BE2C (cell line): ENCODE data around the gene ERC1.

ENCODE experiments used
- DNase-seq: peaks from one replicate; pipeline ENCODE4 v3.0.0-alpha.2; 2020
- H3K27me3 ChIP-seq: fragments of 250-450 bp; sonication (Bioruptor Pico); 2 replicates; pipeline ENCODE4 v1.5.1; 2020; ENCODE audit warnings: mild to moderate bottlenecking
- H3K36me3 ChIP-seq: fragments of 250-450 bp; sonication (Bioruptor Pico); 2 replicates; pipeline ENCODE4 v1.5.1; 2020; ENCODE audit warnings: mild to moderate bottlenecking
- H3K4me1 ChIP-seq: fragments of 250-450 bp; sonication (Bioruptor Pico); 2 replicates; pipeline ENCODE4 v1.5.1; 2020
- H3K4me3 ChIP-seq: 2 replicates; pipeline ENCODE4 v1.5.1; 2011; ENCODE audit warnings: low read depth, low read length
- H3K9me3 ChIP-seq: fragments of 250-450 bp; sonication (Bioruptor Pico); 2 replicates; pipeline ENCODE4 v1.5.1; 2020
- CTCF ChIP-seq: IDR thresholded peaks from 2 replicates; pipeline ENCODE4 v1.5.1; 2012; ENCODE audit warnings: mild to moderate bottlenecking, low read depth, low read length

Gene ERC1

GRCh38 chr12:1104088-1104800 lies 113.2 kb downstream of the ERC1 start:
- no peak for DNase-seq
- no peak for TF ChIP-seq CTCF
- H3K27me3 ChIP-seq, result no peaks in the 10 kb centered on the region
- no peaks in the 10 kb centered on the region for H3K36me3 ChIP-seq
- peaks cover 6% of the 10 kb centered on the region; the same call in 1 of the 2 replicates for H3K4me1 ChIP-seq
- no peak overlapping the region for H3K4me3 ChIP-seq
- no peaks in the 10 kb centered on the region for H3K9me3 ChIP-seq

GRCh38 chr12:1107669-1108068 lies 116.6 kb downstream of the ERC1 start:
- Histone ChIP-seq H3K4me1 (peaks cover 6% of the 10 kb centered on the region; the same call in 1 of the 2 replicates), H3K27me3 (no peaks in the 10 kb centered on the region), H3K9me3 (no peaks in the 10 kb centered on the region), H3K4me3 (no peak overlapping the region), H3K36me3 (peaks cover 5% of the 10 kb centered on the region; the same call in 1 of the 2 replicates)
- DNase-seq, result no peak
- no peak for TF ChIP-seq CTCF

- no peaks in the 10 kb centered on the region for H3K27me3 ChIP-seq
- no peak for TF ChIP-seq CTCF
- no peak for DNase-seq
- H3K9me3 ChIP-seq, result no peaks in the 10 kb centered on the region
- no peak overlapping the region for H3K4me3 ChIP-seq
- H3K4me1 ChIP-seq, result peaks cover 6% of the 10 kb centered on the region; the same call in 1 of the 2 replicates
- peaks cover 5% of the 10 kb centered on the region; the same call in 1 of the 2 replicates for H3K36me3 ChIP-seq
Observed at GRCh38 chr12:1108276-1108675, 117.3 kb downstream of the ERC1 start.

GRCh38 chr12:1115484-1116231 lies 124.6 kb downstream of the ERC1 start:
- Histone ChIP-seq H3K9me3 (no peaks in the 10 kb centered on the region), H3K36me3 (no peaks in the 10 kb centered on the region; the same call in 1 of the 2 replicates), H3K4me3 (no peak overlapping the region), H3K4me1 (no peaks in the 10 kb centered on the region), H3K27me3 (no peaks in the 10 kb centered on the region)
- TF ChIP-seq CTCF, result no peak
- DNase-seq, result no peak

- Histone ChIP-seq H3K9me3 (no peaks in the 10 kb centered on the region), H3K4me3 (no peak overlapping the region), H3K27me3 (no peaks in the 10 kb centered on the region), H3K36me3 (no peaks in the 10 kb centered on the region), H3K4me1 (no peaks in the 10 kb centered on the region)
- TF ChIP-seq CTCF, result no peak
- DNase-seq, result no peak
Observed at GRCh38 chr12:1117371-1117770, 126.3 kb downstream of the ERC1 start.
